DND-41 (cell line): ENCODE measurements around the gene MIGA2.

Experiments used
- CTCF ChIP-seq: IDR thresholded peaks from 2 replicates; pipeline ENCODE4 v1.5.1; 2012; ENCODE audit warnings: borderline replicate concordance, low read length, moderate library complexity, mild to moderate bottlenecking; ENCODE audit not compliant: poor library complexity, severe bottlenecking; ENCODE audit errors: extremely low read depth
- EZH2 ChIP-seq: IDR thresholded peaks from 3 replicates; pipeline ENCODE4 v1.6.1; 2012; ENCODE audit warnings: borderline replicate concordance, low read depth, mild to moderate bottlenecking, moderate library complexity, low read length, inconsistent platforms; ENCODE audit not compliant: severe bottlenecking

GRCh38 chr9:129109537-129109903 is 73.1 kb downstream of the MIGA2 start:
- TF ChIP-seq CTCF (no peak), EZH2 (no peak)
